Astrocyte (in vitro differentiated cells and primary cell): ENCODE data around the gene CELF1. TPM values are rescaled to one million over a fixed set of nuclear protein-coding genes. Genes with fewer than 3 reads are reported as not detected.

Experiments
- DNase-seq: peaks from one replicate; pipeline ENCODE4 v3.0.0-alpha.2; 2010; ENCODE audit warnings: low read depth
- FAIRE-seq: peaks from 2 replicates; lab custom pipeline; 2011; peaks lifted over from hg19 to GRCh38; lab: Jason Lieb, UNC
- H2AFZ ChIP-seq: 2 replicates; pipeline ENCODE4 v1.6.0; 2012; ENCODE audit warnings: low read depth, low read length, inconsistent platforms
- H3K27ac ChIP-seq: 2 replicates; pipeline ENCODE4 v1.5.1; 2011; ENCODE audit warnings: low read depth, low read length, inconsistent platforms
- H3K27me3 ChIP-seq: 2 replicates; pipeline ENCODE4 v1.6.0; 2011; ENCODE audit warnings: low read length, inconsistent platforms; ENCODE audit not compliant: insufficient read depth
- H3K36me3 ChIP-seq: 2 replicates; pipeline ENCODE4 v1.5.1; 2011; ENCODE audit warnings: low read length, inconsistent platforms; ENCODE audit not compliant: insufficient read depth
- H3K4me1 ChIP-seq: 2 replicates; pipeline ENCODE4 v1.5.1; 2011; ENCODE audit warnings: low read length, inconsistent platforms; ENCODE audit not compliant: insufficient read depth
- H3K4me2 ChIP-seq: 2 replicates; pipeline ENCODE4 v1.6.0; 2012; ENCODE audit warnings: low read length, inconsistent platforms
- H3K4me3 ChIP-seq: 2 replicates; pipeline ENCODE4 v1.5.1; 2011; ENCODE audit warnings: low read depth, mild to moderate bottlenecking, low read length, inconsistent platforms; ENCODE audit not compliant: insufficient read depth
- H3K79me2 ChIP-seq: 2 replicates; pipeline ENCODE4 v1.6.0; 2012; ENCODE audit warnings: mild to moderate bottlenecking, low read length, inconsistent platforms; ENCODE audit not compliant: insufficient read depth
- H3K9ac ChIP-seq: 2 replicates; pipeline ENCODE4 v1.6.0; 2012; ENCODE audit warnings: mild to moderate bottlenecking, low read length, inconsistent platforms
- H3K9me3 ChIP-seq: 2 replicates; pipeline ENCODE4 v1.5.1; 2012; ENCODE audit warnings: low read depth, mild to moderate bottlenecking, low read length, inconsistent platforms; ENCODE audit not compliant: insufficient read depth
- H4K20me1 ChIP-seq: 2 replicates; pipeline ENCODE4 v1.6.0; 2012; ENCODE audit warnings: low read length, inconsistent platforms; ENCODE audit not compliant: insufficient read depth
- H3K27ac Mint-ChIP-seq: one replicate; pipeline ENCODE4 v1.8.0; 2021; ENCODE audit warnings: mild to moderate bottlenecking, mixed read lengths; ENCODE audit not compliant: unreplicated experiment
- H3K27me3 Mint-ChIP-seq: one replicate; pipeline ENCODE4 v1.8.0; 2021; ENCODE audit warnings: low read depth, mixed read lengths; ENCODE audit not compliant: unreplicated experiment
- H3K36me3 Mint-ChIP-seq: one replicate; pipeline ENCODE4 v1.8.0; 2021; ENCODE audit warnings: low read depth, mixed read lengths; ENCODE audit not compliant: unreplicated experiment
- H3K4me1 Mint-ChIP-seq: one replicate; pipeline ENCODE4 v1.8.0; 2021; ENCODE audit warnings: low read depth, mixed read lengths; ENCODE audit not compliant: unreplicated experiment
- H3K4me3 Mint-ChIP-seq: one replicate; pipeline ENCODE4 v1.8.0; 2021; ENCODE audit warnings: mild to moderate bottlenecking, moderate library complexity, mixed read lengths; ENCODE audit not compliant: unreplicated experiment
- H3K9me3 Mint-ChIP-seq: one replicate; pipeline ENCODE4 v1.8.0; 2021; ENCODE audit warnings: mild to moderate bottlenecking, mixed read lengths; ENCODE audit not compliant: unreplicated experiment
- EZH2 ChIP-seq: IDR thresholded peaks from 2 replicates; pipeline ENCODE4 v1.6.1; 2012; ENCODE audit warnings: mild to moderate bottlenecking, low read length, inconsistent platforms; ENCODE audit not compliant: insufficient read depth
- total RNA-seq: library from RNA; stranded (reverse); gene quantifications from 2 replicates; pipeline ENCODE4 v1.2.1, GENCODE V29; 2021
- TF ChIP-seq, protein P1 (sequence below): IDR thresholded peaks from 2 replicates; pipeline ENCODE4 v1.5.1; 2011; ENCODE audit warnings: low read depth, mild to moderate bottlenecking, inconsistent platforms, low read length, moderate library complexity; ENCODE audit not compliant: insufficient read depth

Gene CELF1
- total RNA-seq, 1 donor from 2014 or later: 101 TPM

DNA sequence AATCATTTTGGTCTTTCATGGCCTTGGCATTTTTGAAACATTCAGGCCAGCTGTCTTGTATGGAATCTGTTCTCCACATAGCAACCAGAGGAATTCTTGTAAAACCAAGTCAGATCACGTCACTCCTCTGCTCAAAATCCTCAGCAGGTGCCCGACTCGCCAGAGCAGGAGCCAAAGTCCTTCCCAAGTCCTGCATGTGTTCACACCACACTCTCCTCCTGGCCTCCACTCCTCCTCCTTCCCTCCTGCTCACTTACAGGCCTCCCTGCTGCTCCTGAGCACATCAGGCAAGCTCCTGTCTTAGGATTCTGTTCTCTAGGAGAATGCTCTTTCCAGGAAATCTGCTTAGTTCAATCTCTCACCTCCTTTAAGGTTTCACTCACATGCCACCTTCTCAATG lies 119.8 kb downstream of the CELF1 start:
- Histone ChIP-seq H4K20me1 (no peaks in the 10 kb centered on the region), H2AFZ (no peak overlapping the region), H3K4me2 (no peak overlapping the region), H3K9ac (no peak overlapping the region), H3K27me3 (no peaks in the 10 kb centered on the region), H3K36me3 (no peaks in the 10 kb centered on the region), H3K4me1 (peaks cover 5% of the 10 kb centered on the region), H3K4me3 (no peak overlapping the region), H3K9me3 (no peaks in the 10 kb centered on the region), H3K27ac (no peak overlapping the region), H3K79me2 (no peaks in the 10 kb centered on the region)
- FAIRE-seq (no peak), DNase-seq (peak; percentile 20)
- no peak overlapping the region for H3K4me3 Mint-ChIP-seq
- H3K9me3 Mint-ChIP-seq: no peaks in the 10 kb centered on the region
- H3K27ac Mint-ChIP-seq: no peak overlapping the region
- peaks cover 5% of the 10 kb centered on the region for H3K36me3 Mint-ChIP-seq
- H3K27me3 Mint-ChIP-seq: no peaks in the 10 kb centered on the region
- H3K4me1 Mint-ChIP-seq: no peaks in the 10 kb centered on the region
- no peak for TF ChIP-seq EZH2
- TF ChIP-seq, protein P1, sequence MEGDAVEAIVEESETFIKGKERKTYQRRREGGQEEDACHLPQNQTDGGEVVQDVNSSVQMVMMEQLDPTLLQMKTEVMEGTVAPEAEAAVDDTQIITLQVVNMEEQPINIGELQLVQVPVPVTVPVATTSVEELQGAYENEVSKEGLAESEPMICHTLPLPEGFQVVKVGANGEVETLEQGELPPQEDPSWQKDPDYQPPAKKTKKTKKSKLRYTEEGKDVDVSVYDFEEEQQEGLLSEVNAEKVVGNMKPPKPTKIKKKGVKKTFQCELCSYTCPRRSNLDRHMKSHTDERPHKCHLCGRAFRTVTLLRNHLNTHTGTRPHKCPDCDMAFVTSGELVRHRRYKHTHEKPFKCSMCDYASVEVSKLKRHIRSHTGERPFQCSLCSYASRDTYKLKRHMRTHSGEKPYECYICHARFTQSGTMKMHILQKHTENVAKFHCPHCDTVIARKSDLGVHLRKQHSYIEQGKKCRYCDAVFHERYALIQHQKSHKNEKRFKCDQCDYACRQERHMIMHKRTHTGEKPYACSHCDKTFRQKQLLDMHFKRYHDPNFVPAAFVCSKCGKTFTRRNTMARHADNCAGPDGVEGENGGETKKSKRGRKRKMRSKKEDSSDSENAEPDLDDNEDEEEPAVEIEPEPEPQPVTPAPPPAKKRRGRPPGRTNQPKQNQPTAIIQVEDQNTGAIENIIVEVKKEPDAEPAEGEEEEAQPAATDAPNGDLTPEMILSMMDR: no peak

- Histone ChIP-seq H3K79me2 (no peaks in the 10 kb centered on the region), H4K20me1 (no peaks in the 10 kb centered on the region), H3K27ac (no peak overlapping the region), H3K9ac (no peak overlapping the region), H3K4me1 (peaks cover 5% of the 10 kb centered on the region), H3K4me2 (no peak overlapping the region), H3K4me3 (no peak overlapping the region), H3K9me3 (no peaks in the 10 kb centered on the region), H2AFZ (no peak overlapping the region), H3K27me3 (no peaks in the 10 kb centered on the region), H3K36me3 (no peaks in the 10 kb centered on the region)
- Mint-ChIP-seq H3K36me3 (no peaks in the 10 kb centered on the region), H3K27ac (no peak overlapping the region), H3K27me3 (no peaks in the 10 kb centered on the region), H3K4me1 (no peaks in the 10 kb centered on the region), H3K9me3 (no peaks in the 10 kb centered on the region), H3K4me3 (no peak overlapping the region)
- FAIRE-seq: no peak
- DNase-seq: no peak
- TF ChIP-seq, protein P1: no peak
- TF ChIP-seq EZH2: no peak
Measured at GRCh38 chr11:47431356-47432083, 121.4 kb downstream of the CELF1 start.

- Histone ChIP-seq H3K79me2 (peaks cover 7% of the 10 kb centered on the region), H3K4me2 (no peak overlapping the region), H3K36me3 (no peaks in the 10 kb centered on the region), H3K9me3 (no peaks in the 10 kb centered on the region), H3K27ac (no peak overlapping the region), H3K9ac (no peak overlapping the region), H2AFZ (no peak overlapping the region), H3K4me3 (no peak overlapping the region), H4K20me1 (no peaks in the 10 kb centered on the region), H3K27me3 (no peaks in the 10 kb centered on the region), H3K4me1 (peaks cover 5% of the 10 kb centered on the region)
- FAIRE-seq (no peak), DNase-seq (no peak)
- no peak overlapping the region for H3K4me3 Mint-ChIP-seq
- H3K27me3 Mint-ChIP-seq: no peaks in the 10 kb centered on the region
- TF ChIP-seq EZH2: no peak
- TF ChIP-seq, protein P1: no peak
- H3K9me3 Mint-ChIP-seq: no peaks in the 10 kb centered on the region
- no peaks in the 10 kb centered on the region for H3K36me3 Mint-ChIP-seq
- H3K27ac Mint-ChIP-seq: no peak overlapping the region
- peaks cover 3% of the 10 kb centered on the region for H3K4me1 Mint-ChIP-seq
Measured at GRCh38 chr11:47430524-47430923, 122.4 kb downstream of the CELF1 start.
